ENCODE results near the gene HMCN2.

The HMCN2 gene

GRCh38 chr9:130371196-130371966, 105.8 kb downstream of the HMCN2 start:
- H3K9me3 ChIP-seq (ENCODE audit: control insufficient read depth, insufficient read depth, low read length) = no peaks in the 10 kb centered on the region
- H3K9ac ChIP-seq (ENCODE audit: low read depth, low read length) = no peak overlapping the region
- no peaks in the 10 kb centered on the region for H3K36me3 ChIP-seq (ENCODE audit: control insufficient read depth, insufficient read depth, low read length)
- H3K27ac ChIP-seq (ENCODE audit: low read depth, low read length) = no peak overlapping the region
- H3K27me3 ChIP-seq (ENCODE audit: control insufficient read depth, insufficient read depth, low read length) = no peaks in the 10 kb centered on the region
- H3K4me1 ChIP-seq (ENCODE audit: control insufficient read depth, insufficient read depth, low read length) = no peaks in the 10 kb centered on the region
- no peak overlapping the region for H3K4me3 ChIP-seq (ENCODE audit: low read depth, low read length)

GRCh38 chr9:130372057-130372456, 106.5 kb downstream of the HMCN2 start:
- no peaks in the 10 kb centered on the region for H3K36me3 ChIP-seq (ENCODE audit: control insufficient read depth, insufficient read depth, low read length)
- H3K4me1 ChIP-seq (ENCODE audit: control insufficient read depth, insufficient read depth, low read length) = no peaks in the 10 kb centered on the region
- H3K27ac ChIP-seq (ENCODE audit: low read depth, low read length) = no peak overlapping the region
- no peak overlapping the region for H3K9ac ChIP-seq (ENCODE audit: low read depth, low read length)
- H3K9me3 ChIP-seq (ENCODE audit: control insufficient read depth, insufficient read depth, low read length) = no peaks in the 10 kb centered on the region
- no peak overlapping the region for H3K4me3 ChIP-seq (ENCODE audit: low read depth, low read length)
- no peaks in the 10 kb centered on the region for H3K27me3 ChIP-seq (ENCODE audit: control insufficient read depth, insufficient read depth, low read length)

- Histone ChIP-seq H3K9me3 (ENCODE audit: control insufficient read depth, insufficient read depth, low read length) (no peaks in the 10 kb centered on the region), H3K27ac (ENCODE audit: low read depth, low read length) (no peak overlapping the region), H3K9ac (ENCODE audit: low read depth, low read length) (no peak overlapping the region), H3K36me3 (ENCODE audit: control insufficient read depth, insufficient read depth, low read length) (no peaks in the 10 kb centered on the region), H3K4me1 (ENCODE audit: control insufficient read depth, insufficient read depth, low read length) (no peaks in the 10 kb centered on the region), H3K27me3 (ENCODE audit: control insufficient read depth, insufficient read depth, low read length) (no peaks in the 10 kb centered on the region), H3K4me3 (ENCODE audit: low read depth, low read length) (no peak overlapping the region)
Measured at GRCh38 chr9:130373679-130374325, 108.2 kb downstream of the HMCN2 start.

- Histone ChIP-seq H3K36me3 (ENCODE audit: control insufficient read depth, insufficient read depth, low read length) (no peaks in the 10 kb centered on the region), H3K27ac (ENCODE audit: low read depth, low read length) (no peak overlapping the region), H3K4me1 (ENCODE audit: control insufficient read depth, insufficient read depth, low read length) (no peaks in the 10 kb centered on the region), H3K9ac (ENCODE audit: low read depth, low read length) (no peak overlapping the region), H3K4me3 (ENCODE audit: low read depth, low read length) (no peak overlapping the region), H3K9me3 (ENCODE audit: control insufficient read depth, insufficient read depth, low read length) (no peaks in the 10 kb centered on the region), H3K27me3 (ENCODE audit: control insufficient read depth, insufficient read depth, low read length) (no peaks in the 10 kb centered on the region)
Measured at GRCh38 chr9:130377612-130378011, 112.1 kb downstream of the HMCN2 start.

GRCh38 chr9:130378875-130379648, 113.5 kb downstream of the HMCN2 start:
- Histone ChIP-seq H3K27me3 (ENCODE audit: control insufficient read depth, insufficient read depth, low read length) (no peaks in the 10 kb centered on the region), H3K9ac (ENCODE audit: low read depth, low read length) (no peak overlapping the region), H3K27ac (ENCODE audit: low read depth, low read length) (no peak overlapping the region), H3K4me1 (ENCODE audit: control insufficient read depth, insufficient read depth, low read length) (no peaks in the 10 kb centered on the region), H3K9me3 (ENCODE audit: control insufficient read depth, insufficient read depth, low read length) (no peaks in the 10 kb centered on the region), H3K4me3 (ENCODE audit: low read depth, low read length) (no peak overlapping the region), H3K36me3 (ENCODE audit: control insufficient read depth, insufficient read depth, low read length) (no peaks in the 10 kb centered on the region)

GRCh38 chr9:130379649-130379970, 114.0 kb downstream of the HMCN2 start:
- no peak overlapping the region for H3K9ac ChIP-seq (ENCODE audit: low read depth, low read length)
- no peak overlapping the region for H3K4me3 ChIP-seq (ENCODE audit: low read depth, low read length)
- H3K27me3 ChIP-seq (ENCODE audit: control insufficient read depth, insufficient read depth, low read length) = no peaks in the 10 kb centered on the region

GRCh38 chr9:130380920-130381469, 115.4 kb downstream of the HMCN2 start:
- no peaks in the 10 kb centered on the region for H3K9me3 ChIP-seq (ENCODE audit: control insufficient read depth, insufficient read depth, low read length)
- H3K36me3 ChIP-seq (ENCODE audit: control insufficient read depth, insufficient read depth, low read length) = no peaks in the 10 kb centered on the region
- no peak overlapping the region for H3K4me3 ChIP-seq (ENCODE audit: low read depth, low read length)
- H3K27me3 ChIP-seq (ENCODE audit: control insufficient read depth, insufficient read depth, low read length) = no peaks in the 10 kb centered on the region
- H3K9ac ChIP-seq (ENCODE audit: low read depth, low read length) = no peak overlapping the region
- H3K4me1 ChIP-seq (ENCODE audit: control insufficient read depth, insufficient read depth, low read length) = no peaks in the 10 kb centered on the region
- H3K27ac ChIP-seq (ENCODE audit: low read depth, low read length) = no peak overlapping the region

More at GRCh38 chr9:130379649-130379970, 114.0 kb downstream of the HMCN2 start:
- Histone ChIP-seq H3K36me3 (ENCODE audit: control insufficient read depth, insufficient read depth, low read length) (no peaks in the 10 kb centered on the region), H3K27ac (ENCODE audit: low read depth, low read length) (no peak overlapping the region), H3K4me1 (ENCODE audit: control insufficient read depth, insufficient read depth, low read length) (no peaks in the 10 kb centered on the region), H3K9me3 (ENCODE audit: control insufficient read depth, insufficient read depth, low read length) (no peaks in the 10 kb centered on the region)

- no peaks in the 10 kb centered on the region for H3K27me3 ChIP-seq (ENCODE audit: control insufficient read depth, insufficient read depth, low read length)
- no peak overlapping the region for H3K27ac ChIP-seq (ENCODE audit: low read depth, low read length)
- H3K9me3 ChIP-seq (ENCODE audit: control insufficient read depth, insufficient read depth, low read length) = no peaks in the 10 kb centered on the region
- H3K36me3 ChIP-seq (ENCODE audit: control insufficient read depth, insufficient read depth, low read length) = no peaks in the 10 kb centered on the region
- no peak overlapping the region for H3K9ac ChIP-seq (ENCODE audit: low read depth, low read length)
- H3K4me1 ChIP-seq (ENCODE audit: control insufficient read depth, insufficient read depth, low read length) = no peaks in the 10 kb centered on the region
- no peak overlapping the region for H3K4me3 ChIP-seq (ENCODE audit: low read depth, low read length)
Measured at GRCh38 chr9:130381660-130382059, 116.1 kb downstream of the HMCN2 start.

GRCh38 chr9:130382096-130382495, 116.5 kb downstream of the HMCN2 start:
- Histone ChIP-seq H3K36me3 (ENCODE audit: control insufficient read depth, insufficient read depth, low read length) (no peaks in the 10 kb centered on the region), H3K9ac (ENCODE audit: low read depth, low read length) (no peak overlapping the region), H3K4me1 (ENCODE audit: control insufficient read depth, insufficient read depth, low read length) (no peaks in the 10 kb centered on the region), H3K4me3 (ENCODE audit: low read depth, low read length) (no peak overlapping the region), H3K27me3 (ENCODE audit: control insufficient read depth, insufficient read depth, low read length) (no peaks in the 10 kb centered on the region), H3K9me3 (ENCODE audit: control insufficient read depth, insufficient read depth, low read length) (no peaks in the 10 kb centered on the region), H3K27ac (ENCODE audit: low read depth, low read length) (no peak overlapping the region)

GRCh38 chr9:130382636-130383349, 117.2 kb downstream of the HMCN2 start:
- Histone ChIP-seq H3K9ac (ENCODE audit: low read depth, low read length) (no peak overlapping the region), H3K4me3 (ENCODE audit: low read depth, low read length) (no peak overlapping the region), H3K36me3 (ENCODE audit: control insufficient read depth, insufficient read depth, low read length) (no peaks in the 10 kb centered on the region), H3K4me1 (ENCODE audit: control insufficient read depth, insufficient read depth, low read length) (no peaks in the 10 kb centered on the region), H3K27me3 (ENCODE audit: control insufficient read depth, insufficient read depth, low read length) (no peaks in the 10 kb centered on the region), H3K27ac (ENCODE audit: low read depth, low read length) (no peak overlapping the region), H3K9me3 (ENCODE audit: control insufficient read depth, insufficient read depth, low read length) (no peaks in the 10 kb centered on the region)

Measured in HUES48 (cell line).